ENCODE measurements around the gene RUNX3. TPM values are rescaled to one million over a fixed set of nuclear protein-coding genes. Genes with fewer than 3 reads are reported as not detected.
A peak's percentile ranks its signal among the peaks of the same experiment; 100 is the strongest.

The RUNX3 gene
- polyA plus RNA-seq, 6 donors from 2014 or later: 14.7 to 28.7 (median 18.2) TPM

- ATAC-seq (ENCODE audit: low read depth in 2 of 2): no peak
- H3K27ac Mint-ChIP-seq: peak overlapping the region in 2 of 6 donors; percentile 40 to 59
- no peak for DNase-seq
- no peaks in the 10 kb centered on the region for H3K9me3 Mint-ChIP-seq
- no peaks in the 10 kb centered on the region for H3K36me3 Mint-ChIP-seq
- H3K4me1 Mint-ChIP-seq: peaks cover 25 to 36% (median 35%) of the 10 kb centered on the region in 3 donors
- no peaks in the 10 kb centered on the region for H3K27me3 Mint-ChIP-seq
- H3K4me3 Mint-ChIP-seq: peak overlapping the region in 1 of 8 donors; percentile 15
Observed at GRCh38 chr1:24935615-24936484, 5.8 kb upstream of the RUNX3 start.

- ATAC-seq (ENCODE audit: low read depth in 2 of 2) (no peak), DNase-seq (no peak)
- Mint-ChIP-seq H3K27me3 (no peaks in the 10 kb centered on the region), H3K27ac (no peak overlapping the region), H3K36me3 (no peaks in the 10 kb centered on the region), H3K9me3 (no peaks in the 10 kb centered on the region), H3K4me1 (peaks cover 25 to 41% (median 35%) of the 10 kb centered on the region in 3 donors), H3K4me3 (no peak overlapping the region)
Observed at GRCh38 chr1:24935196-24935526, 5.1 kb upstream of the RUNX3 start.

- ATAC-seq (ENCODE audit: low read depth in 2 of 2) (no peak), DNase-seq (no peak)
- H3K4me1 Mint-ChIP-seq: peaks cover 25 to 41% (median 35%) of the 10 kb centered on the region in 3 donors
- H3K27me3 Mint-ChIP-seq: no peaks in the 10 kb centered on the region
- H3K4me3 Mint-ChIP-seq: peak overlapping the region in 5 of 8 donors; percentile 1 to 69 (median 44)
- H3K9me3 Mint-ChIP-seq: no peaks in the 10 kb centered on the region
- H3K27ac Mint-ChIP-seq: peak overlapping the region in 4 of 6 donors; percentile 5 to 90 (median 74)
- no peaks in the 10 kb centered on the region for H3K36me3 Mint-ChIP-seq
Observed at GRCh38 chr1:24934310-24935195, 4.5 kb upstream of the RUNX3 start.

GRCh38 chr1:24933468-24933867 lies 3.4 kb upstream of the RUNX3 start:
- Mint-ChIP-seq H3K4me3 (peak overlapping the region in 7 of 8 donors; percentile 34 to 71 (median 59)), H3K27me3 (no peaks in the 10 kb centered on the region), H3K4me1 (peaks cover 25 to 41% (median 39%) of the 10 kb centered on the region in 3 donors), H3K9me3 (no peaks in the 10 kb centered on the region), H3K36me3 (no peaks in the 10 kb centered on the region), H3K27ac (peak overlapping the region in 5 of 6 donors; percentile 5 to 93 (median 77))
- no peak for ATAC-seq (ENCODE audit: low read depth in 2 of 2)
- DNase-seq: no peak

GRCh38 chr1:24932725-24933294 lies 2.7 kb upstream of the RUNX3 start:
- H3K27ac Mint-ChIP-seq: peak overlapping the region in 2 of 6 donors; percentile 65 to 93
- peak overlapping the region in 7 of 8 donors; percentile 34 to 72 (median 59) for H3K4me3 Mint-ChIP-seq
- peaks cover 29 to 46% (median 45%) of the 10 kb centered on the region in 3 donors for H3K4me1 Mint-ChIP-seq

GRCh38 chr1:24932284-24932683 lies 2.2 kb upstream of the RUNX3 start:
- peak; percentile 9 to 17 for ATAC-seq (ENCODE audit: low read depth in 2 of 2)
- peak; percentile 72 for DNase-seq
- Mint-ChIP-seq H3K9me3 (no peaks in the 10 kb centered on the region), H3K4me3 (peak overlapping the region; percentile 34 to 72 (median 60)), H3K4me1 (peaks cover 32 to 51% (median 51%) of the 10 kb centered on the region in 3 donors), H3K27me3 (no peaks in the 10 kb centered on the region), H3K27ac (peak overlapping the region in 2 of 6 donors; percentile 65 to 93), H3K36me3 (peaks cover 0 to 4% of the 10 kb centered on the region in 2 donors)

More at GRCh38 chr1:24932725-24933294, 2.7 kb upstream of the RUNX3 start:
- no peak for DNase-seq
- Mint-ChIP-seq H3K9me3 (no peaks in the 10 kb centered on the region), H3K36me3 (peaks cover 0 to 2% of the 10 kb centered on the region in 2 donors), H3K27me3 (no peaks in the 10 kb centered on the region)
- ATAC-seq (ENCODE audit: low read depth in 2 of 2): no peak

- Mint-ChIP-seq H3K4me1 (peaks cover 32 to 57% (median 51%) of the 10 kb centered on the region in 3 donors), H3K27me3 (no peaks in the 10 kb centered on the region), H3K4me3 (peak overlapping the region in 7 of 8 donors; percentile 16 to 98 (median 42)), H3K27ac (peak overlapping the region in 4 of 6 donors; percentile 24 to 98 (median 48)), H3K36me3 (peaks cover 0 to 4% of the 10 kb centered on the region in 2 donors), H3K9me3 (no peaks in the 10 kb centered on the region)
- no peak for ATAC-seq (ENCODE audit: low read depth in 2 of 2)
- DNase-seq: no peak
Observed at GRCh38 chr1:24931468-24932231, 1.6 kb upstream of the RUNX3 start.

- peak overlapping the region in 5 of 6 donors; percentile 24 to 98 (median 95) for H3K27ac Mint-ChIP-seq
- no peak for ATAC-seq (ENCODE audit: low read depth in 2 of 2)
- H3K4me1 Mint-ChIP-seq: peaks cover 37 to 62% (median 53%) of the 10 kb centered on the region in 3 donors
- peak overlapping the region in 6 of 8 donors; percentile 34 to 98 (median 78) for H3K4me3 Mint-ChIP-seq
- peaks cover 0 to 4% of the 10 kb centered on the region in 2 donors for H3K36me3 Mint-ChIP-seq
- no peak for DNase-seq
- no peaks in the 10 kb centered on the region for H3K9me3 Mint-ChIP-seq
- no peaks in the 10 kb centered on the region for H3K27me3 Mint-ChIP-seq
Observed at GRCh38 chr1:24931146-24931467, 1.0 kb upstream of the RUNX3 start.

GRCh38 chr1:24929398-24930259 lies 447 bp downstream of the RUNX3 start:
- Mint-ChIP-seq H3K36me3 (peaks cover 0 to 4% of the 10 kb centered on the region in 2 donors), H3K4me3 (peak overlapping the region; percentile 97 to 100 (median 99)), H3K27ac (peak overlapping the region; percentile 97 to 100 (median 99)), H3K27me3 (no peaks in the 10 kb centered on the region), H3K9me3 (no peaks in the 10 kb centered on the region), H3K4me1 (peaks cover 44 to 67% (median 60%) of the 10 kb centered on the region in 3 donors)
- ATAC-seq (ENCODE audit: low read depth in 2 of 2) (peak; percentile 7 to 8), DNase-seq (peak; percentile 63)

GRCh38 chr1:24928689-24929397 lies 1.2 kb downstream of the RUNX3 start:
- ATAC-seq (ENCODE audit: low read depth in 2 of 2) (peak; percentile 14 to 20), DNase-seq (peak; percentile 72)
- peak overlapping the region; percentile 97 to 100 (median 99) for H3K27ac Mint-ChIP-seq
- peak overlapping the region; percentile 97 to 100 (median 99) for H3K4me3 Mint-ChIP-seq
- no peaks in the 10 kb centered on the region for H3K9me3 Mint-ChIP-seq
- peaks cover 0 to 4% of the 10 kb centered on the region in 2 donors for H3K36me3 Mint-ChIP-seq
- H3K27me3 Mint-ChIP-seq: no peaks in the 10 kb centered on the region
- peaks cover 37 to 67% (median 55%) of the 10 kb centered on the region in 3 donors for H3K4me1 Mint-ChIP-seq

GRCh38 chr1:24927988-24928688 lies 1.9 kb downstream of the RUNX3 start:
- peak overlapping the region; percentile 97 to 100 (median 99) for H3K27ac Mint-ChIP-seq
- no peaks in the 10 kb centered on the region for H3K27me3 Mint-ChIP-seq
- peaks cover 0 to 4% of the 10 kb centered on the region in 2 donors for H3K36me3 Mint-ChIP-seq
- H3K9me3 Mint-ChIP-seq: no peaks in the 10 kb centered on the region
- peaks cover 38 to 68% (median 56%) of the 10 kb centered on the region in 3 donors for H3K4me1 Mint-ChIP-seq
- DNase-seq (no peak), ATAC-seq (ENCODE audit: low read depth in 2 of 2) (no peak)
- peak overlapping the region; percentile 97 to 100 (median 99) for H3K4me3 Mint-ChIP-seq
